Mesenchymal stem cell (in vitro differentiated cells and primary cell): ENCODE measurements around the gene IFNA21.

Experiments
- DNase-seq: peaks from one replicate; pipeline ENCODE4 v3.0.0-alpha.2; 2013
- H2AFZ ChIP-seq: one replicate; pipeline ENCODE4 v1.6.1; 2013; ENCODE audit warnings: low read depth, mild to moderate bottlenecking, control low read depth, inconsistent platforms, low read length, moderate library complexity
- H2AK5ac ChIP-seq: 2 replicates; pipeline ENCODE4 v1.6.1; 2013; ENCODE audit warnings: low read length, moderate library complexity, mild to moderate bottlenecking, inconsistent platforms; ENCODE audit not compliant: severe bottlenecking
- H2BK120ac ChIP-seq: one replicate; pipeline ENCODE4 v1.6.1; 2013; ENCODE audit warnings: low read depth, mild to moderate bottlenecking, inconsistent platforms, low read length, moderate library complexity
- H2BK12ac ChIP-seq, 2 experiments: one replicate each; pipeline ENCODE4 v1.6.1; 2013; ENCODE audit warnings: inconsistent platforms in 2 of 2, low read length in 2 of 2, mild to moderate bottlenecking in 2 of 2, moderate library complexity in 2 of 2, control low read depth in 1 of 2
- H2BK15ac ChIP-seq: one replicate; pipeline ENCODE4 v1.6.1; 2013; ENCODE audit warnings: mild to moderate bottlenecking, low read depth, inconsistent platforms; ENCODE audit not compliant: poor library complexity, severe bottlenecking
- H2BK5ac ChIP-seq: 2 replicates; pipeline ENCODE4 v1.6.1; 2013; ENCODE audit warnings: low read depth, mild to moderate bottlenecking, low read length, control low read depth, inconsistent platforms; ENCODE audit not compliant: poor library complexity, severe bottlenecking
- H3K14ac ChIP-seq, 2 experiments: one replicate each; pipeline ENCODE4 v1.6.1; 2013; ENCODE audit warnings: inconsistent platforms in 2 of 2, low read length in 2 of 2, control low read depth in 1 of 2, mild to moderate bottlenecking in 1 of 2, moderate library complexity in 1 of 2
- H3K18ac ChIP-seq, 2 experiments: one replicate each; pipeline ENCODE4 v1.6.1; 2013; ENCODE audit warnings: inconsistent platforms in 2 of 2, low read length in 2 of 2, control low read depth in 1 of 2, low read depth in 1 of 2, mild to moderate bottlenecking in 1 of 2
- H3K23ac ChIP-seq, 2 experiments: one replicate each; pipeline ENCODE4 v1.6.1; 2013; ENCODE audit warnings: inconsistent platforms in 2 of 2, low read length in 2 of 2, mild to moderate bottlenecking in 2 of 2, moderate library complexity in 2 of 2, control low read depth in 1 of 2
- H3K27ac ChIP-seq: 2 replicates; pipeline ENCODE4 v1.5.1; 2013; ENCODE audit warnings: mild to moderate bottlenecking, moderate library complexity, low read length, control low read depth, inconsistent platforms; ENCODE audit not compliant: poor library complexity, severe bottlenecking
- H3K27me3 ChIP-seq, 2 experiments: 2 replicates each; pipeline versions ENCODE4 v1.6.1 to v1.7.0; 2013; ENCODE audit warnings: low read length in 2 of 2, mild to moderate bottlenecking in 2 of 2, moderate library complexity in 2 of 2, control low read depth in 1 of 2, inconsistent platforms in 1 of 2; ENCODE audit not compliant: control insufficient read depth in 1 of 2, insufficient read depth in 1 of 2
- H3K36me3 ChIP-seq, 2 experiments: 2 replicates each; pipeline versions ENCODE4 v1.6.1 to v1.7.0; 2013; ENCODE audit warnings: low read length in 2 of 2, control low read depth in 1 of 2, inconsistent platforms in 1 of 2, low read depth in 1 of 2, mild to moderate bottlenecking in 1 of 2; ENCODE audit not compliant: insufficient read depth in 2 of 2, control insufficient read depth in 1 of 2
- H3K4ac ChIP-seq, 2 experiments: one replicate each; pipeline ENCODE4 v1.6.1; 2013; ENCODE audit warnings: inconsistent platforms in 2 of 2, low read length in 2 of 2, mild to moderate bottlenecking in 2 of 2, moderate library complexity in 2 of 2, control low read depth in 1 of 2, low read depth in 1 of 2
- H3K4me1 ChIP-seq: 2 replicates; pipeline ENCODE4 v1.6.1; 2013; ENCODE audit warnings: low read depth, low read length, control low read depth; ENCODE audit not compliant: control insufficient read depth, insufficient read depth
- H3K4me2 ChIP-seq: 2 replicates; pipeline ENCODE4 v1.6.1; 2013; ENCODE audit warnings: low read length, mild to moderate bottlenecking, inconsistent platforms; ENCODE audit not compliant: poor library complexity, severe bottlenecking
- H3K4me3 ChIP-seq, 2 experiments: 2 replicates each; pipeline versions ENCODE4 v1.5.1 to v1.7.0; 2013; ENCODE audit warnings: low read length in 2 of 2, mild to moderate bottlenecking in 2 of 2, control low read depth in 1 of 2, low read depth in 1 of 2; ENCODE audit not compliant: insufficient read depth in 1 of 2
- H3K79me1 ChIP-seq: replicated peaks from 2 replicates; pipeline ENCODE4 v1.6.1; 2013; ENCODE audit warnings: mild to moderate bottlenecking, control low read depth, low read length, inconsistent platforms; ENCODE audit not compliant: poor library complexity, severe bottlenecking
- H3K9ac ChIP-seq: 2 replicates; pipeline ENCODE4 v1.7.0; 2013; ENCODE audit warnings: mild to moderate bottlenecking, low read length, moderate library complexity
- H3K9me3 ChIP-seq: 2 replicates; pipeline ENCODE4 v1.7.0; 2013; ENCODE audit warnings: mild to moderate bottlenecking, low read length; ENCODE audit not compliant: control insufficient read depth
- H4K8ac ChIP-seq: one replicate; pipeline ENCODE4 v1.6.1; 2013; ENCODE audit warnings: inconsistent platforms, mild to moderate bottlenecking, low read length, moderate library complexity
- H4K91ac ChIP-seq: one replicate; pipeline ENCODE4 v1.6.1; 2013; ENCODE audit warnings: mild to moderate bottlenecking, low read length, inconsistent platforms
- WGBS: methylation state at CpG from one replicate; pipeline ENCODE4 v1.1.7; 2013; ENCODE audit warnings: mixed read lengths; 5-methylcytosine and 5-hydroxymethylcytosine counted together

IFNA21 gene

GRCh38 chr9:21155501-21155900, 11.0 kb downstream of the IFNA21 start:
- Histone ChIP-seq H3K14ac (no peak overlapping the region), H3K9me3 (no peaks in the 10 kb centered on the region), H3K36me3 (no peaks in the 10 kb centered on the region), H2AFZ (no peak overlapping the region), H3K79me1 (no peaks in the 10 kb centered on the region), H2BK15ac (no peak overlapping the region), H4K8ac (no peak overlapping the region), H2BK5ac (no peak overlapping the region), H3K4me2 (no peak overlapping the region), H4K91ac (no peak overlapping the region), H2BK120ac (no peak overlapping the region), H3K23ac (no peak overlapping the region), H3K4me1 (peaks cover 2% of the 10 kb centered on the region), H3K18ac (no peak overlapping the region), H2BK12ac (no peak overlapping the region), H2AK5ac (no peak overlapping the region), H3K9ac (peak overlapping the region; percentile 65), H3K27ac (no peak overlapping the region), H3K27me3 (no peaks in the 10 kb centered on the region), H3K4ac (no peak overlapping the region), H3K4me3 (no peak overlapping the region)
- peak; percentile 1 for DNase-seq
- 61% methylated on average over 2 of the region's 2 CpGs for WGBS

GRCh38 chr9:21154018-21154608, 12.3 kb downstream of the IFNA21 start:
- Histone ChIP-seq H2AK5ac (no peak overlapping the region), H3K79me1 (no peaks in the 10 kb centered on the region), H2AFZ (no peak overlapping the region), H3K9ac (peak overlapping the region; percentile 55), H3K27ac (peak overlapping the region; percentile 12), H3K4me3 (peak overlapping the region in 1 of 2 experiments; percentile 47), H4K91ac (no peak overlapping the region), H3K36me3 (no peaks in the 10 kb centered on the region), H3K4me1 (peaks cover 2% of the 10 kb centered on the region), H2BK120ac (no peak overlapping the region), H3K18ac (no peak overlapping the region), H3K4ac (no peak overlapping the region), H2BK12ac (no peak overlapping the region), H3K23ac (no peak overlapping the region), H3K14ac (no peak overlapping the region), H4K8ac (no peak overlapping the region), H2BK5ac (no peak overlapping the region), H3K4me2 (peak overlapping the region; percentile 34), H3K9me3 (no peaks in the 10 kb centered on the region), H2BK15ac (no peak overlapping the region), H3K27me3 (no peaks in the 10 kb centered on the region)
- peak; percentile 31 for DNase-seq
- 11% methylated on average over 2 of the region's 3 CpGs for WGBS

GRCh38 chr9:21153336-21154017, 13.0 kb downstream of the IFNA21 start:
- Histone ChIP-seq H3K4me2 (peak overlapping the region; percentile 34), H3K23ac (no peak overlapping the region), H4K91ac (no peak overlapping the region), H2BK15ac (no peak overlapping the region), H3K4me3 (peak overlapping the region in 1 of 2 experiments; percentile 47), H3K4me1 (peaks cover 2% of the 10 kb centered on the region), H3K27ac (peak overlapping the region; percentile 12), H3K9ac (peak overlapping the region; percentile 55), H3K9me3 (peaks cover 5% of the 10 kb centered on the region), H2BK120ac (no peak overlapping the region), H2AK5ac (no peak overlapping the region), H3K36me3 (no peaks in the 10 kb centered on the region), H3K4ac (no peak overlapping the region), H3K14ac (no peak overlapping the region), H3K18ac (no peak overlapping the region), H2BK5ac (no peak overlapping the region), H4K8ac (peak overlapping the region; percentile 41), H3K79me1 (no peaks in the 10 kb centered on the region), H2AFZ (no peak overlapping the region), H3K27me3 (no peaks in the 10 kb centered on the region), H2BK12ac (no peak overlapping the region)
- 30% methylated on average over 2 of the region's 3 CpGs for WGBS
- DNase-seq: peak; percentile 35

- Histone ChIP-seq H2BK15ac (no peak overlapping the region), H3K27ac (no peak overlapping the region), H4K91ac (no peak overlapping the region), H3K18ac (no peak overlapping the region), H2AK5ac (no peak overlapping the region), H2BK120ac (no peak overlapping the region), H2BK12ac (no peak overlapping the region), H3K79me1 (no peaks in the 10 kb centered on the region), H3K14ac (no peak overlapping the region), H3K23ac (no peak overlapping the region), H3K4ac (no peak overlapping the region), H3K4me1 (no peaks in the 10 kb centered on the region), H3K27me3 (no peaks in the 10 kb centered on the region), H3K9me3 (peaks cover 17% of the 10 kb centered on the region), H4K8ac (no peak overlapping the region), H3K4me2 (no peak overlapping the region), H3K36me3 (no peaks in the 10 kb centered on the region), H3K4me3 (no peak overlapping the region), H3K9ac (no peak overlapping the region), H2BK5ac (no peak overlapping the region), H2AFZ (no peak overlapping the region)
- no peak for DNase-seq
- WGBS: 78% methylated on average over 1 of the region's 1 CpG
These were observed 21.9 kb downstream of the IFNA21 start for GRCh38 chr9:21144603-21145002.
